GM12878 (cell line): ENCODE data around the gene CACHD1. TPM values are rescaled to one million over a fixed set of nuclear protein-coding genes. Genes with fewer than 3 reads are reported as not detected.

Experiments used
- ATAC-seq: fragments of 200-7000 bp; cut with Tn5 transposase; 3 replicates; pipeline ENCODE4 v1.9.1; 2020; ENCODE audit warnings: mild to moderate bottlenecking, moderate library complexity
- BruUV-seq: library from RNA; stranded (reverse); fragments of 400-500 nt; replicated peaks from 2 replicates; lab custom pipeline; 2021; lab: Mats Ljungman, UMichigan
- CTCF ChIA-PET: fragments of 300-600 bp; sonication (Branson Sonifier 250); formaldehyde crosslinking; extraction: SDS; loops from one replicate; lab custom pipeline; 2021; ENCODE audit warnings: inconsistent platforms; lab: Yijun Ruan, JAX
- POLR2A ChIA-PET: fragments of 350-600 bp; formaldehyde crosslinking; extraction: SDS; loops from one replicate; lab custom pipeline; 2021; ENCODE audit warnings: inconsistent platforms; lab: Charles Lee
- RAD21 ChIA-PET: fragments of 300-600 bp; sonication (Branson Sonifier 250); formaldehyde crosslinking; loops from one replicate; lab custom pipeline; 2023; ENCODE audit warnings: antibody characterized with exemption; ENCODE audit not compliant: unreplicated experiment; lab: Charles Lee
- SMC1A ChIA-PET: fragments of 300-600 bp; sonication (Branson Sonifier 250); formaldehyde crosslinking; loops from one replicate; lab custom pipeline; 2023; ENCODE audit not compliant: unreplicated experiment, uncharacterized antibody; lab: Charles Lee
- DNase-seq: peaks from one replicate; pipeline ENCODE4 v3.0.0-alpha.2; 2011; ENCODE audit warnings: low read depth, low spot score
- FAIRE-seq: peaks from 3 replicates; lab custom pipeline; 2011; peaks lifted over from hg19 to GRCh38; lab: Jason Lieb, UNC
- H2AFZ ChIP-seq: 2 replicates; pipeline ENCODE4 v1.6.0; 2011; ENCODE audit warnings: low read depth, low read length, control low read depth; ENCODE audit not compliant: control insufficient read depth
- H3K27ac ChIP-seq: 2 replicates; pipeline ENCODE4 v1.5.1; 2011; ENCODE audit warnings: control low read depth; ENCODE audit not compliant: control insufficient read depth, insufficient read depth
- H3K27me3 ChIP-seq, 2 experiments: replicated peaks in 1 of 2; 2 replicates each; pipeline versions ENCODE4 v1.6.0 to v1.6.1; 2011; ENCODE audit warnings: low read length in 1 of 2; ENCODE audit not compliant: control insufficient read depth in 2 of 2, insufficient read depth in 2 of 2
- H3K36me3 ChIP-seq, 2 experiments: 2 replicates each; pipeline ENCODE4 v1.5.1; 2011; ENCODE audit warnings: low read length in 1 of 2; ENCODE audit not compliant: control insufficient read depth in 2 of 2, insufficient read depth in 2 of 2
- H3K4me1 ChIP-seq: 2 replicates; pipeline ENCODE4 v1.6.1; 2011; ENCODE audit warnings: mild to moderate bottlenecking, low read length, moderate library complexity, mixed read lengths; ENCODE audit not compliant: control insufficient read depth, insufficient read depth
- H3K4me2 ChIP-seq: 2 replicates; pipeline ENCODE4 v1.6.0; 2011; ENCODE audit warnings: control low read depth; ENCODE audit not compliant: control insufficient read depth, insufficient read depth
- H3K4me3 ChIP-seq: fragments of 200-600 bp; sonication (generic); 2 replicates; pipeline ENCODE4 v1.5.1; 2016
- H3K79me2 ChIP-seq: 2 replicates; pipeline ENCODE4 v1.6.0; 2011; ENCODE audit warnings: low read length; ENCODE audit not compliant: control insufficient read depth, insufficient read depth
- H3K9ac ChIP-seq: 2 replicates; pipeline ENCODE4 v1.8.0; 2011; ENCODE audit warnings: low read length, control low read depth, mixed read lengths; ENCODE audit not compliant: control insufficient read depth, insufficient read depth
- H3K9me3 ChIP-seq: replicated peaks from 3 replicates; pipeline ENCODE4 v1.5.1; 2011; ENCODE audit warnings: mild to moderate bottlenecking, low read length; ENCODE audit not compliant: control insufficient read depth, insufficient read depth
- H4K20me1 ChIP-seq: 2 replicates; pipeline ENCODE4 v1.6.0; 2011; ENCODE audit not compliant: control insufficient read depth, insufficient read depth
- CHD1 ChIP-seq: IDR thresholded peaks from 2 replicates; pipeline ENCODE4 v1.6.1; 2012; ENCODE audit warnings: low read depth, low read length, improper control_type of control experiment
- CREM ChIP-seq: IDR thresholded peaks from 2 replicates; pipeline ENCODE4 v1.6.1; 2014; ENCODE audit warnings: antibody characterized with exemption, low read depth
- POU2F2 ChIP-seq: IDR thresholded peaks from 3 replicates; pipeline ENCODE4 v1.6.1; 2011; ENCODE audit warnings: low read depth, mild to moderate bottlenecking, low read length, borderline replicate concordance
- SMAD5 ChIP-seq: IDR thresholded peaks from 2 replicates; pipeline ENCODE4 v1.6.1; 2016; ENCODE audit warnings: antibody characterized with exemption, low read depth
- USF2 ChIP-seq: IDR thresholded peaks from 2 replicates; pipeline ENCODE4 v1.6.1; 2011; ENCODE audit warnings: low read depth, low read length, improper control_type of control experiment, borderline replicate concordance
- ZNF384 ChIP-seq: IDR thresholded peaks from 2 replicates; pipeline ENCODE4 v1.6.1; 2012; ENCODE audit warnings: low read depth, mild to moderate bottlenecking, low read length, improper control_type of control experiment, borderline replicate concordance
- ZNF592 ChIP-seq: fragments of 450-650 bp; IDR thresholded peaks from 2 replicates; pipeline ENCODE4 v1.6.1; 2017; ENCODE audit warnings: mild to moderate bottlenecking, moderate library complexity
- WGBS: methylation state at CpG from one replicate; pipeline ENCODE4 v1.1.6; 2016; ENCODE audit warnings: low lambda C conversion rate; ENCODE audit not compliant: insufficient replicate concordance, insufficient coverage; ENCODE audit errors: missing lambda C conversion rate; 5-methylcytosine and 5-hydroxymethylcytosine counted together
- in situ Hi-C: fragments of 300-500 bp; cut with MboI; formaldehyde crosslinking; loops from 9 replicates; pipeline ENCODE4 v1.14.3; 2018; ENCODE audit warnings: mixed read lengths
- intact Hi-C: fragments of 100-400 bp; cut with micrococcal nuclease; formaldehyde crosslinking; loops from one replicate; pipeline ENCODE4 v1.14.2; 2022; ENCODE audit not compliant: unreplicated experiment
- polyA plus RNA-seq, 11 experiments: library from polyadenylated mRNA; depleted of rRNA in 4 of 11; unstranded in 6 of 11; stranded (reverse) in 5 of 11; fragments of >200 nt; fragmentation: Nextera tagmentation in 4 of 11; fragmentation: Illumina TruSeq in 1 of 11; extraction: Ambion mirVana in 4 of 11; extraction: Trizol in 1 of 11; gene quantifications; 1 replicate in 1 of 11; 2 replicates in 10 of 11; pipeline versions ENCODE4 v1.2.1 to v1.2.3, GENCODE V29; 2011 to 2016; ENCODE audit warnings: inconsistent platforms in 2 of 11, missing spikeins in 2 of 11, low read depth in 1 of 11
- total RNA-seq, 4 experiments: library from RNA; depleted of rRNA in 3 of 4; stranded (reverse); fragments of >200 nt in 3 of 4; fragmentation: Illumina TruSeq in 1 of 4; extraction: Trizol in 1 of 4; gene quantifications; 2 replicates each; pipeline versions ENCODE4 v1.2.1 to v1.2.3, GENCODE V29; 2013 to 2021

CACHD1 gene
- total and polyA plus RNA-seq, 10 of the 15 experiments (the other 5 are each of a cell fraction or from before 2014, with no cell fraction given), result 0.03 TPM; not detected in 9

- POLR2A ChIA-PET, result no interaction called here
- in situ Hi-C loops, result no loop called here
- Histone ChIP-seq H3K36me3 (no peaks in the 10 kb centered on the region), H2AFZ (no peak overlapping the region), H3K79me2 (no peaks in the 10 kb centered on the region), H3K9me3 (no peaks in the 10 kb centered on the region), H3K4me2 (no peak overlapping the region), H3K4me1 (no peaks in the 10 kb centered on the region), H3K9ac (no peak overlapping the region), H3K4me3 (no peak overlapping the region), H4K20me1 (no peaks in the 10 kb centered on the region), H3K27ac (no peak overlapping the region), H3K27me3 (peaks cover 0 to 1% of the 10 kb centered on the region in 2 experiments; a peak in 2 of 4 replicates)
- RAD21 ChIA-PET, result no interaction called here
- SMC1A ChIA-PET, result no interaction called here
- FAIRE-seq, result no peak
- CTCF ChIA-PET, result no interaction called here
- intact Hi-C loops, result no loop called here
- BruUV-seq, result no TSS peak
- no peak for ATAC-seq
- no peak for DNase-seq
- WGBS, result 28% methylated on average over 3 of the region's 3 CpGs
- TF ChIP-seq ZNF384 (no peak), POU2F2 (no peak), CREM (no peak), SMAD5 (no peak), USF2 (no peak)
These were observed 16.2 kb upstream of the CACHD1 start for GRCh38 chr1:64453688-64454087.

- Histone ChIP-seq H3K4me3 (no peak overlapping the region), H4K20me1 (no peaks in the 10 kb centered on the region), H3K27ac (no peak overlapping the region), H3K9ac (no peak overlapping the region), H3K79me2 (no peaks in the 10 kb centered on the region), H3K27me3 (peaks cover 0 to 1% of the 10 kb centered on the region in 2 experiments; a peak in 1 of 4 replicates), H3K9me3 (no peaks in the 10 kb centered on the region), H2AFZ (no peak overlapping the region), H3K36me3 (no peaks in the 10 kb centered on the region), H3K4me2 (no peak overlapping the region), H3K4me1 (no peaks in the 10 kb centered on the region)
- ATAC-seq (no peak), DNase-seq (no peak), FAIRE-seq (no peak)
- BruUV-seq, result no TSS peak
- intact Hi-C loops, result no loop called here
- ChIA-PET RAD21 (interaction anchor here (0.6 kb wide), 1 partner anchor 757 kb away, joined by 3 read pairs; no protein-coding TSS in a partner anchor), SMC1A (no interaction called here), POLR2A (no interaction called here), CTCF (no interaction called here)
- 0% methylated on average over 1 of the region's 1 CpG for WGBS
- in situ Hi-C loops, result no loop called here
- TF ChIP-seq ZNF592 (no peak), CHD1 (no peak)
These were observed 11.0 kb upstream of the CACHD1 start for GRCh38 chr1:64458915-64459314.
